ENCODE measurements around the gene ARMC7. TPM values are rescaled to one million over a fixed set of nuclear protein-coding genes. Genes with fewer than 3 reads are reported as not detected.
"Not testable (repeated sequence)": the region's sequence is repeated elsewhere in the genome, so short reads cannot be mapped to it uniquely, and the experiment has no call there.

ARMC7 gene
- total RNA-seq, 1 experiment from 2014 or later, result 14.3 TPM

DNA sequence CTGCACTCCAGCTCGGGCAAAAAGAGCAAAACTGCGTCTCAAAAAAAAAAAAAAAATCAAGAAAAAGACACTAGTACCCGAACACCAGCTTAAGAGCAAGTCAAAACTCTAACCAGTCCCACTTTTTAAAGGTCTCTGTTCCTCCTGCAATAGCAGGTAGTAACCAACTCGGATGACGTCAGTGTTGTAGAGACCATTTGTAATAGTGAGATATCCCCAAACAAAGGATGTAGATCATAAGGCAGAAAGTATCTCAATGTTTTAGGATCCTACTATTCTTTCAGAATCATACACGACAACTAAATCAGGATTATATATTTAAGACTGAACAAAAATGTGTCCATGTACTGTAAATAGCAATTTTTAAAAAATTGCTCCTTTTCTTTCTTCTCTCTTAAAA, 42.2 kb downstream of the ARMC7 start:
- no peak for DNase-seq (ENCODE audit: extremely low read depth, low read depth)

DNA sequence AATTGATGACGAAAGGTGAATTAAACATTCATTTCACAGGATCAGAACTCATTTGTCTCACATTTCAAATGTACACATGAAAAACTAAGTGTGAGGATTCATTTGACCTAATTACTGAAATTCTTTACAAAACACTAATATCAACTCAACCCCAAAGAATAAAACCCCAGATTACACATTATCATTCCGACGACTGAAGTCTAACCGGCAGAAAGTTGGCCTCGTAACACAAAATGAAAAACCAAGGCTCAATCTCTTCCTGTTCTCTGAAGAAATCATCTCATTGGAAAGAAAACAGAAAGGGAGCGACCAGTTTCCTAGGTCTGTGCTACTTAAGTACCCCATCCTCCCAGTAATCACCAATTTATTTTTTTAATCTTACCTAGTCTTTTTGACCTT, 42.8 kb downstream of the ARMC7 start:
- DNase-seq (ENCODE audit: extremely low read depth, low read depth), result no peak

DNA sequence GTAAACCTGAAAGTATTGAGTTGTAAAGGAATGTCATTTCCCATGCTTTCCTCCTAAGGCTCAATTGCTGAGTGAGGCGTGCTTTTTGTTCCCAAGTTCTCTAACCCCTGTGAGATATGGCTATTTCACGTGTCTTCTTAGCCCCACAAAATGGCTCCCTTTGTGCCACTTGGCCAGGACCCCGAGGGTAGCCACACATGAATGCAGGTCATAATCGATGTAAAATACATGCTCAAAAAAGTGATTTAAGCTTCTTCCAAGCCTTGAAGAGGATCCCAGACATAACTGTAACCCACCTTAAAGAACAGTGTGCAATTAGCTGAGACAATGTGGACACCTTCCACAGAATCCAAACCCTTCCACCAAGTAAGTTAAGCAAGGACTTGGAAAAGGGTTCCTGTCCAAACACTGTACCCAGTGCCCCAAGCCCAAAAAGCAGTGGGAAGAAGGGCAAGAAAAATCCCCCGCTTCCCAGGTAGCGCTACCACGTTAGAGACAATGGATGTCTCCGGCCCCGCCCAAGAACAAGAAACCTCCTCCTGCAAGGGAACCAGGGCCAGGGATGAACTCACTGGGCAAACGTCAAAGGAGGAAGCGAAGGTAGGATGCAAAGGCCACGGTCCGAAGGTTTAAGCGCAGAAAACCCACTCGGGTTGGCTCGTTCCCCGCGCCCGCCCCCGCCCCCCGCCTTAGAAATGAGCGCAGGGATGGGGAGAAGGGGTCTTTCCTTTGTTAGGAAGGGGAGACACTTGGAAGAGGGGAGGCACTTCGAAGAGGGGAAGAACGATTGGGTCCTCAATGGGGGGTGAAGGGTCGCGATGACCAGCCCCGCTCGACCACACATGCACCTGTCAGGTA, 43.4 kb downstream of the ARMC7 start:
- DNase-seq (ENCODE audit: extremely low read depth, low read depth), result no peak

DNA sequence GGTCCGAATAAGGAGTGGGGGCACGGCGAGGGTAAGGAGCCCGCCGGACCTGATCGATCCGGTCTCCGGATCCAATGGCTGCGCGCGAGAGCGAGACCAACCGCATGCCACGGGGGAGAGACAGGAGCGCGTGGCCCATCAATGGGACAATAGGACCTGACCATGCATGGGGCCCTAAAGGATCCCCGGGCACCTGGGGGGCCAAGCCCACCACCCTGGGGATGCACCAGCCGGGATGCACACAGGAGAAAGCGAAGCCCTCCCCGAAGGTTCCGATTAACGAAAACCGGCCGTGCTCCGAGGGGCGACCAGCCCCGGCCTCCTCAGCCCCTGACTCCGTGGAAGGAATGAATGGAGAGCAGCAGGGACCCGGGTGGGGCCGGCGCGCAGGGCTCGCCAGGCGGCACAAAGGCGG, 44.0 kb downstream of the ARMC7 start:
- no peak for DNase-seq (ENCODE audit: extremely low read depth, low read depth)

DNA sequence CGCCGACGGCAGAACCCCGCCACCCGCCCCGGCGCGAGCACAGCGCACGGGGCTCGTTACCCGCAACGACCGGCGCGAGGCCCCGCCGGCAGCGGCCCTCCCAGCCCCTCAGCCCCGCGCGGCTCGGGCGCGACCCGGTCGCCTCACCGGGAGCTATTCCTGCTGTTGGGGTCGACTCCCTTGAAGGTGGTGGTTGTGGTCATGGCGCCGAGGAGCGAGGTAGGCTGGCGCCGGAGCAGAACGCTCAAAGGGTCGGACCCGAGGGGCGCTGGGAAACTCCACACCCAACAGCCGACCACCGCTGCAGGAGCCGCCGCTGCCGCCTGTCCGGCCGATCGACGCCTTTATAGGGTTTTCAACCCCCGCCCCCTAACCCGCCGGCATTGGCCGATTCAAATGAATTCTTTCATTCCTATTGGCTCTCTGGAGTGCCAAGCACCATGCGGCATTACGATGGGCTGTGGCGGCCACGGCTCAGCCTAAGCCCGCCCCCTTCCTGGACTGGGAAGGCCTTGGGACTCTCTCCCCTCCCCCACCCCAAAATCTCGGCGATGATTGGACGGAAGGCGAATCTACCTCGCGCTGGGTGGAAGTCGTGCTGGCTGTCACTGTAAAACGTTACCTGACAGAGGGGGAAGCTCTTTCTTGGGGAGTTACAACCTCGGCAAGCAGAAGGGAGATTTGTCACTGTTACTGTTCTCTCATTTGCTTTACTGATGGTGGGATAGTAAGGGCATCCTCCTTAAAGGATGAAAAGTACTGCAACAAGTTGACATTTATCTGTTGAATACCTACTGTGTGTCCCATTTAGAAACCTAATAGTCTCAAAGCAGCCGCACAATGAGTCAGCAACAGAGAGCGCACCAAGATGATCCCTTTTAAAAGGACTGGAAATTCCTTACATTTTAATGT, 44.7 kb downstream of the ARMC7 start, which contains the start of gene JPT1:
JPT1 (minus strand) TSS at position 318 of the 912 bp plus-strand sequence; CDS start at position 203, 115 bp downstream.
- peak; percentile 99 for DNase-seq (ENCODE audit: extremely low read depth, low read depth)

DNA sequence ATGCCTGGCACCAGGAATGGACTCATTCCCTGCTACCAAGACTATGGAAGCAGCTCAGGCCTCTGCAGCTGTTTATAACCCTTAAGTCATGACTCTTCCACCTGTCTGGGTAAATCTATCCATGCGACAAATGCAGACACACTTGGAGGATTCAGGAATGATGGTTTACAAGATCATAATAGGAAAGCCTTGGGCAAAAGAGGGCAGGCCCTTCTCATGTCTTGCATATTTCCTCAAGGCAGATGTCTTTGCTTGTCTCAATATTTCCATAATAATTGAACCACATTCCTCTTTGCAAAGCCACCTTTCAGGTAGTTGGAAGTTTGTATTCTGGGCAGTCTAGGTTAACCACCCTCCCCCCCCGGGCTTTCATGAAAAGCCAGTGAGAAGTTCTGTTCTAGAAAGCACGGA, 45.4 kb downstream of the ARMC7 start:
- no peak for DNase-seq (ENCODE audit: extremely low read depth, low read depth)

DNA sequence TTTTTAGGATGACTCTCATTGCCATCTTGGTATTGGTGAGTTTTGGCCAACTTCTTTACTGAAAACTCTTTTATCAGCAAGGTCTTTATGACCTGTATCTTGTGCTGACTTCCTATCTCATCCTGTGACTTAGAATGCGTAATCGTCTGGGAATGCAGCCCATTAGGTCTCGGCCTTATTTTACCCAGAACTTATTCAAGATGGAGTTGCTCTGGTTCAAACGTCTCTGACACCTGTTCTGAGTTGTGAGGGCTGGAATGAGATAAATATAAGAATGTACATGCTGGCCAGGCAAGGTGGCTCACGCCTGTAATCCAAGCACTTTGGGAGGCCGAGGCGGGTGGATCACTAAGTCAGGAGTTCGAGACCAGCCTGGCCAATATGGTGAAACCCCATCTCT, 48.7 kb downstream of the ARMC7 start:
- DNase-seq (ENCODE audit: extremely low read depth, low read depth), result not testable (repeated sequence)

DNA sequence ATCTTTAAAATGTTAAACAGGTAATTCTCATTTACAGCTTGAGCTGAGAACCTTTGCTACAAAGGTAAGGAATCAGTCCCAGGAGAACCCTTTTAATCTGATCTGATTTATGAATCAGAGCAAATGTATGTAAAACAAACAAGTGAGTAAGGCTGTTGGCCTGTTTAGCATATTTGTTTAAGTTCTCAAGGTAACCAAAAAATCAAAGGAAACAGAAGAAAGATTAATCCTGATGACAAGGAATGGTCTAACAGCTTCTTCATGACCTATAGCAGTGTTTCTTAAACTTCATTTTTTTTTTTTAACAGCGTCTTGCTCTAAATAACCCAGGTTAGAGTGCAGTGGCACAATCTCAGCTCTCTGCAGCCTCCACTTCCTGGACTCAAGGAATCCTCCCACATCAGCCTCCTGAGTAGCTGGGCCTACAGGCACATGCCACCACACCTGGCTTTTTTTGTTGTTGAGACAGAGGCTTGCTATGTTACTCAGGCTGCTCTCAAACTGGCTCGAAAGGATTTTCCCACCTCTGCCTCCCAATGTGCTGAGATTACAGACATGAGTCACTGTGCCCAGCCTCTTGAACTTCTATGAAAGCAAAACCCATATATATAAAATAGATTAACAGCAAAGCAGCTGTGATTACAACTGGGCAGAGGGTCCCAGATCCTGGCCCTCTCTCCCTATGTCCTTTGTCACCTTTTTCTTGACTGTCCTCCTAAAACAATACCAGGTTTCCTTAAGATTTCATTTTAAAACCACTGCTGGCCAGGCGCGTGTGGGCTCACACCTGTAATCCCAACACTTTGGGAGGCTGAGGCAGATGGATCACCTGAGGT, 49.6 kb downstream of the ARMC7 start:
- no peak for DNase-seq (ENCODE audit: extremely low read depth, low read depth)

DNA sequence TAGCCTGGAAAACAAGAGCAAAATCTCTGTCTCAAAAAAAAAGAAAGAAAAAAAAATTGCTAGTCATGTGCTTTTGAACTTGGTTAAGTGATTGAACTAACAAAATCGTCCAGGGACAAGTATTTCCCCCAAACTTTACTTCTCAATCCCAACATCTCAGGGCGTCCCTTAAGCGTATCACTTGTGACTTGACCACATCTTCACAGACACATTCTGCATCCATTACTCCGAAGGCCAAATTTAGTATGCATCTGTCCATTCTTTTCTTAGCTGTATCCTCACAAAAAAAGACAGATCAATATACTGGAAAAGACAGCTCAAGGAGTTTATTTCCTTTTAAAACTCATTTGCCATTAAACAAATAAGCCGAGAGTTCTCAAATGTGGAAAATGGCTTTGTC, 50.4 kb downstream of the ARMC7 start:
- no peak for DNase-seq (ENCODE audit: extremely low read depth, low read depth)

DNA sequence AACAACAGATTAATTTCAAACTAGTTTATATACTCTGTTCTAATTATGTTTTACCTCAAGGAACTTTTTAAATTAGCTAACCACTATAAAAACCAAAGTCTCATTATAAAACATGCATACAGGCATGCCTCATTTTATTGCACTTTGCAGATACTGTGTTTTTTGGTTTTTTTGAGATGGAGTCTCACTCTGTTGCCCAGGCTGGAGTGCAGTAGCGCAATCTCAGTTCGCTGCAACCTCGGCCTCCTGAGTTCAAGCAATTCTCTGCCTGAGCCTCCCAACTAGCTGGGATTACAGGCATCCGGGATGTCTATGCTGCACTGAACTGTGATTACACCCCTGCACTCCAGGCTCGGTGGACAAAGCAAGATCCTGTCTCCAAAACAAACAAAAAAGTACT, 53.3 kb downstream of the ARMC7 start:
- no peak for DNase-seq (ENCODE audit: extremely low read depth, low read depth)

DNA sequence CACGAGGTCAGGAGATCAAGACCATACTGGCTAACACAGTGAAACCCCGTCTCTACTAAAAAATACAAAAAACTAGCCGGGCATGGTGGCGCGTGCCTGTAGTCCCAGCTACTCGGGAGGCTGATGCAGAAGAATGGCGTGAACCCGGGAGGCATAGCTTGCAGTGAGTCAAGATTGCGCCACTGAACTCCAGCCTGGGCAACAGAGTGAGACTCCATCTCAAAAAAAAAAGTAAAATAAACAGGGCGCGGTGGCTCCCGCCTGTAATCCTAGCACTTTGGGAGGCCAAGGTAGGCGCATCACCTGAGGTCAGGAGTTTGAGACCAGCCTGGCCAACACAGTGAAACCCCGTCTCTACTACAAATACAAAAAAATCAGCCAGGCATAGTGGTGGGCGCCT, 54.8 kb downstream of the ARMC7 start:
- not testable (repeated sequence) for DNase-seq (ENCODE audit: extremely low read depth, low read depth)

DNA sequence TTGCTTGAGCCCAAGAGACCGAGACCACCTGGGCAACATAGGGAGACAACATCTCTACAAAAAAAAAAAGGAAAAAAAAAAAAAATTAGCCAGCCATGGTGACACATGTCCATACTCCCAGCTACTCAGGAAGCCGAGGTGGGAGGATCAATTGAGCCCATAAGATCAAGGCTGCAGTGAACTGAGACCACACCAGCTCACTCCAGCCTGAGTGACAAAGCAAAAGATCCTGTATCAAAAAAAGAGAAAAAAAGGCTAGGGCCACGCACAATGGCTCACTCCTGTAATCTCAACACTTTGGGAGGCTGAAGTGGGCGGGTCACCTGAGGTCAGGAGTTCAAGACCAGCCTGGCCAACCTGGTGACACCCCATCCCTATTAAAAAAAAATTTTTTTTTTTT, 59.2 kb downstream of the ARMC7 start:
- DNase-seq (ENCODE audit: extremely low read depth, low read depth), result no peak

DNA sequence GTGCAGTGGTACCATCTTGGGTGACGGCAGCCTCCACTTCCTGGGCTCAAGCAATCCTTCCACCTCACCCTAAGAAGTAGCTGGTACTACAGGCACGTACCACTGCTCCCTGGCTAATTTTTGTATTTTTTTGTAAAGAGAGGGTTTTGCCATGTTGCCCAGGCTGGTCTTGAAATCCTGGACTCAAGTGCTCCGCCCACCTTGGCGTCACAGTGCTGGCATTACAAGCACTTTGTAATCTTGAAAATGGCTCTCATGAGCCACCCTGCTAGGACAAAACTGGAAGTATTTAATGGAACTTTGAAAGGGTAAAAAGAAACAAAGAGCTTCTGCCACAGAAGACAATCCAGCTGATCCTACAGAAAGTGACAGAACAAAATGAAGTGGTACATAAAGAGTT, 63.8 kb downstream of the ARMC7 start:
- no peak for DNase-seq (ENCODE audit: extremely low read depth, low read depth)

DNA sequence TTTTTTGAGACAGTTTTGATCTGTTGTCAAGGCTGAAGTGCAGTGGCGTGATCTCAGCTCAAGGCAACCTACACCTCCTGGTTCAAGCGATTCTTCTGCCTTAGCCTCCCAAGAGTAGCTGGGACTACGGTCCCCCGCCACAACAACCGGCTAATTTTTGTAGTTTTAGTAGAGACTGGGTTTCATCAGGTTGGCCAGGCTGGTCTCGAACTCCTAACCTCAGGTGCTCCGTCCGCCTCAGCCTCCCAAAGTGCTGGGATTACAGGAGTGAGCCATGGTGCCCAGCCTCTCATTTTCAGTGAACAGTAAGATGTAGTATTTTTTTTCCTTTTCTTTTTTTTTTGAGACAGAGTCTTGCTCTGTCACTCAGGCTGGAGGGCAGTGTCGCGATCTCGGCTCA, 65.2 kb downstream of the ARMC7 start:
- no peak for DNase-seq (ENCODE audit: extremely low read depth, low read depth)

DNA sequence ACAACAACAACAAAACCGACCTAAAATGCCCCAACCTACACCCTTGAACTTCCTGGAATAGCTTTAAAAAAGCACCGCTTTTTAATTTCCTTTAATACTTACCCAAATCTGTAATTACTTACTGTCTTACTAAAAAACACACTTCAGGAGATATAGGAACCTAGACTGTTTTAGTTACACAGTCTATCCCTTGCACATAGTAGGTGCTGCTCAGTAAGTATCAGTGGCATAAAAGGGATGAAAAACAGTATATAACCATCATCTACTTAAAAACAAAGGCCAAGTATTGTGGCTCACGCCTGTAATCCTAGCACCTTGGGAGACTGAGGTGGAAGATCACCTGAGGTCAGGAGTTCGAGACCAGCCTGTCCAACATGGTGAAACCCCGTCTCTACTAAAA, 66.9 kb downstream of the ARMC7 start:
- no peak for DNase-seq (ENCODE audit: extremely low read depth, low read depth)

DNA sequence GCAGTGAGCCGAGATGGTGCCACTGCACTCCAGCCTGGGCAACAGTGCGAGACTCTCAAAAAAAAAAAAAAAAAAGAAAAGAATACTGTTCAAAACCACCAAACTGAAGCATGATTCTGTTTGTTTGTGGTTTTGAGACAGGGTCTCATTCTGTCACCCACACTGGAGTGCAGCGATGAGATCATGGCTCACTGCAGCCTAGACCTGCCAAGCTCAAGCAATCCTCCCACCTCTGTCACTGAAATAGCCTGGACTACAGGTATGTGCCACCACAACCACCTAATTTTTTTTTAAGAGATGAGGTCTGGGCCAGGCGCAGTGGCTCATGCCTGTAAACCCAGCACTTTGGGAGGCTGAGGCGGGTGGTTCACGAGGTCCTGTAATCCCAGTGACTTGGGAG, 68.7 kb downstream of the ARMC7 start:
- DNase-seq (ENCODE audit: extremely low read depth, low read depth), result no peak

Small RNA genes within 50 kb of the gene (small RNA-seq; reads per million reads assigned to genes)
- gene AC111186.1 (0 reads per million in 2 experiments), gene RF00019 (0 reads per million in 2 experiments)

Other genes starting within 250 kb of the ARMC7 start
- 35.0 and 36.9 TPM in 2 replicates for gene FDXR, start 237.0 kb upstream of the ARMC7 start, total RNA-seq (2014; rRNA removed; shearing (Covaris generic))
- gene FADS6, start 216.3 kb upstream of the ARMC7 start, total RNA-seq (2014; rRNA removed; shearing (Covaris generic)), result not detected in 2 replicates
- not detected in 2 replicates for gene USH1G, start 186.7 kb upstream of the ARMC7 start, total RNA-seq (2014; rRNA removed; shearing (Covaris generic))
- not detected in 2 replicates for gene OTOP2, start 185.7 kb upstream of the ARMC7 start, total RNA-seq (2014; rRNA removed; shearing (Covaris generic))
- gene OTOP3, start 174.1 kb upstream of the ARMC7 start, total RNA-seq (2014; rRNA removed; shearing (Covaris generic)), result not detected in 2 replicates
- gene HID1, start 137.2 kb upstream of the ARMC7 start, total RNA-seq (2014; rRNA removed; shearing (Covaris generic)), result 5.0 and 8.2 TPM in 2 replicates
- 15.6 and 18.0 TPM in 2 replicates for gene CDR2L, start 122.3 kb upstream of the ARMC7 start, total RNA-seq (2014; rRNA removed; shearing (Covaris generic))
- 87.5 and 91.5 TPM in 2 replicates for gene MRPL58, start 97.3 kb upstream of the ARMC7 start, total RNA-seq (2014; rRNA removed; shearing (Covaris generic))
- gene ATP5PD, start 63.0 kb upstream of the ARMC7 start, total RNA-seq (2014; rRNA removed; shearing (Covaris generic)), result 272 and 301 TPM in 2 replicates
- gene KCTD2, start 62.7 kb upstream of the ARMC7 start, total RNA-seq (2014; rRNA removed; shearing (Covaris generic)), result 22.9 and 28.0 TPM in 2 replicates
- gene SLC16A5, start 22.0 kb upstream of the ARMC7 start, total RNA-seq (2014; rRNA removed; shearing (Covaris generic)), result 19.8 and 20.0 TPM in 2 replicates
- 107 and 114 TPM in 2 replicates for gene NT5C, start 21.8 kb downstream of the ARMC7 start, total RNA-seq (2014; rRNA removed; shearing (Covaris generic))
- 454 and 510 TPM in 2 replicates for gene JPT1, start 44.5 kb downstream of the ARMC7 start, total RNA-seq (2014; rRNA removed; shearing (Covaris generic))
- 136 and 142 TPM in 2 replicates for gene SUMO2, start 73.0 kb downstream of the ARMC7 start, total RNA-seq (2014; rRNA removed; shearing (Covaris generic))
- gene NUP85, start 95.7 kb downstream of the ARMC7 start, total RNA-seq (2014; rRNA removed; shearing (Covaris generic)), result 46.6 and 51.0 TPM in 2 replicates
- 11.9 and 16.8 TPM in 2 replicates for gene GGA3, start 151.6 kb downstream of the ARMC7 start, total RNA-seq (2014; rRNA removed; shearing (Covaris generic))
- 82.2 and 89.4 TPM in 2 replicates for gene MRPS7, start 151.9 kb downstream of the ARMC7 start, total RNA-seq (2014; rRNA removed; shearing (Covaris generic))
- gene MIF4GD, start 161.3 kb downstream of the ARMC7 start, total RNA-seq (2014; rRNA removed; shearing (Covaris generic)), result 33.9 and 37.9 TPM in 2 replicates
- gene SLC25A19, start 179.5 kb downstream of the ARMC7 start, total RNA-seq (2014; rRNA removed; shearing (Covaris generic)), result 18.5 and 20.0 TPM in 2 replicates